ENCODE data around the gene NEGR1.

NEGR1 gene

GRCh38 chr1:72023063-72023930 lies 259.0 kb downstream of the NEGR1 start:
- no peak for DNase-seq (ENCODE audit: low read depth)

GRCh38 chr1:72018562-72018961 lies 263.8 kb downstream of the NEGR1 start:
- no peak for DNase-seq (ENCODE audit: low read depth)

GRCh38 chr1:72015006-72015405 lies 267.3 kb downstream of the NEGR1 start:
- no peak for DNase-seq (ENCODE audit: low read depth)

GRCh38 chr1:72013161-72013560 lies 269.2 kb downstream of the NEGR1 start:
- DNase-seq (ENCODE audit: low read depth): no peak

GRCh38 chr1:72011721-72012120 lies 270.6 kb downstream of the NEGR1 start:
- no peak for DNase-seq (ENCODE audit: low read depth)

- DNase-seq (ENCODE audit: low read depth): no peak
Measured at GRCh38 chr1:72010094-72010431, 272.3 kb downstream of the NEGR1 start.

GRCh38 chr1:72009173-72010093 lies 272.9 kb downstream of the NEGR1 start:
- DNase-seq (ENCODE audit: low read depth): no peak

- no peak for DNase-seq (ENCODE audit: low read depth)
Measured at GRCh38 chr1:72007312-72007711, 275.0 kb downstream of the NEGR1 start.

GRCh38 chr1:72006092-72006491 lies 276.2 kb downstream of the NEGR1 start:
- DNase-seq (ENCODE audit: low read depth): no peak

GRCh38 chr1:72003092-72003491 lies 279.2 kb downstream of the NEGR1 start:
- DNase-seq (ENCODE audit: low read depth): no peak

GRCh38 chr1:72000809-72001208 lies 281.5 kb downstream of the NEGR1 start:
- DNase-seq (ENCODE audit: low read depth): no peak

- DNase-seq (ENCODE audit: low read depth): no peak
Measured at GRCh38 chr1:71994646-71995045, 287.7 kb downstream of the NEGR1 start.

GRCh38 chr1:71987181-71987580 lies 295.2 kb downstream of the NEGR1 start:
- DNase-seq (ENCODE audit: low read depth): no peak

- no peak for DNase-seq (ENCODE audit: low read depth)
Measured at GRCh38 chr1:71986160-71986559, 296.2 kb downstream of the NEGR1 start.

GRCh38 chr1:71980556-71980955 lies 301.8 kb downstream of the NEGR1 start:
- no peak for DNase-seq (ENCODE audit: low read depth)

GRCh38 chr1:71979882-71980281 lies 302.5 kb downstream of the NEGR1 start:
- no peak for DNase-seq (ENCODE audit: low read depth)

GRCh38 chr1:71967670-71968069 lies 314.7 kb downstream of the NEGR1 start:
- no peak for DNase-seq (ENCODE audit: low read depth)

- DNase-seq (ENCODE audit: low read depth): no peak
Measured at GRCh38 chr1:71964188-71964587, 318.2 kb downstream of the NEGR1 start.

- DNase-seq (ENCODE audit: low read depth): no peak
Measured at GRCh38 chr1:71956613-71957285, 325.6 kb downstream of the NEGR1 start.

GRCh38 chr1:71950579-71950978 lies 331.8 kb downstream of the NEGR1 start:
- no peak for DNase-seq (ENCODE audit: low read depth)

GRCh38 chr1:71949681-71950080 lies 332.7 kb downstream of the NEGR1 start:
- no peak for DNase-seq (ENCODE audit: low read depth)

- no peak for DNase-seq (ENCODE audit: low read depth)
Measured at GRCh38 chr1:71948561-71948960, 333.8 kb downstream of the NEGR1 start.

- DNase-seq (ENCODE audit: low read depth): no peak
Measured at GRCh38 chr1:71944006-71944405, 338.3 kb downstream of the NEGR1 start.
